Upper lobe of right lung (tissue), 1 donor: ENCODE results near the gene VRK1. TPM values are rescaled to one million over a fixed set of nuclear protein-coding genes. Genes with fewer than 3 reads are reported as not detected.

Experiments
- ATAC-seq: fragments of 200-7000 bp; cut with Tn5 transposase; one replicate; pipeline ENCODE4 v1.9.1; 2020; ENCODE audit warnings: mild to moderate bottlenecking, moderate library complexity
- DNase-seq: peaks from one replicate; pipeline ENCODE4 v3.0.0-alpha.2; 2020
- H3K27ac ChIP-seq: fragments of 200-600 bp; one replicate; pipeline ENCODE4 v1.8.0; 2022
- H3K27me3 ChIP-seq: fragments of 200-600 bp; one replicate; pipeline ENCODE4 v1.8.0; 2022; ENCODE audit warnings: mild to moderate bottlenecking
- H3K36me3 ChIP-seq: fragments of 200-600 bp; one replicate; pipeline ENCODE4 v1.8.0; 2022
- H3K4me1 ChIP-seq: fragments of 200-600 bp; one replicate; pipeline ENCODE4 v1.8.0; 2022
- H3K4me3 ChIP-seq: fragments of 200-600 bp; one replicate; pipeline ENCODE4 v1.8.0; 2022; ENCODE audit warnings: mild to moderate bottlenecking
- H3K9me3 ChIP-seq: fragments of 200-600 bp; one replicate; pipeline ENCODE4 v1.8.0; 2022
- CTCF ChIP-seq: fragments of 200-600 bp; IDR thresholded peaks from one replicate; pipeline ENCODE4 v1.8.0; 2022; ENCODE audit warnings: antibody characterized with exemption
- intact Hi-C: fragments of 100-400 bp; cut with DNase I; formaldehyde crosslinking; loops from one replicate; pipeline ENCODE4 v1.11.0; 2022
- total RNA-seq: library from RNA; stranded (reverse); fragmentation: NEBNext Ultra II Directional; extraction: Animal tissue kit (Norgen Biotek cat#: 25700); gene quantifications from one replicate; pipeline ENCODE4 v1.2.1, GENCODE V29; 2021
- donor health status: DM: no; HTN: yes; CAD: no; lungs with severe emphysema.

The VRK1 gene
- total RNA-seq, 1 donor from 2014 or later = 10.2 TPM

DNA sequence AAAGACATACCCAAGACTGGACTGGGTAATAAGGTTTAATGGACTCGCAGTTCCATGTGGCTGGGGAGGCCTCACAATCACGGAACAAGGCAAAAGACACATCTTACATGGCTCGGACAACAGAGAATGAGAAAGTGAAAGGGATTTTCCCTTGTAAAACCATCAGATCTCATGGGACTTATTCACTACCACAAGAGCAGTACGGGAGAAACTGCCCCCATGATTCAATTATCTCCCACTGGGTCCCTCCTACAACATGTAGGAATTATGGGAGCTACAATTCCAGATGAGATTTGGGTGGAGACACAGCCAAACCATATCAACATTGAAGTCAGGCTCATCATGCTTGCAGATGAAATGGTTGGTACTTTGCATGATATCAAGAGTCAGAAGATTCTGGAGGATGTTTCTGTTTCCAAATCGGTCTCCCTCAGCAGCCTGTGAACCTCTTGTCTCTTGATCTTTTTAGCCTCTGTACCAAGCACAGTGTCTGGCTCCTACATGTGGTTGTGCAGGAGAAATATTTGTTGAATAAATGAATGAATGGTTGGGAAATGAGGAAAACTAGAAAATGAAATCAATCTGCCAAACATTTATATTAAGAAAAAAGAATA lies 98.6 kb downstream of the VRK1 start:
- ATAC-seq = no peak
- no peaks in the 10 kb centered on the region for H3K9me3 ChIP-seq
- TF ChIP-seq CTCF = no peak
- H3K36me3 ChIP-seq = no peaks in the 10 kb centered on the region
- H3K4me3 ChIP-seq = no peak overlapping the region
- intact Hi-C loops = no loop called here
- H3K4me1 ChIP-seq = no peaks in the 10 kb centered on the region
- DNase-seq = no peak
- H3K27me3 ChIP-seq = no peaks in the 10 kb centered on the region
- no peak overlapping the region for H3K27ac ChIP-seq

GRCh38 chr14:96897184-96897583 lies 100.0 kb downstream of the VRK1 start:
- H3K36me3 ChIP-seq = no peaks in the 10 kb centered on the region
- no peaks in the 10 kb centered on the region for H3K4me1 ChIP-seq
- no peaks in the 10 kb centered on the region for H3K27me3 ChIP-seq
- DNase-seq (no peak), ATAC-seq (no peak)
- H3K27ac ChIP-seq = no peak overlapping the region
- intact Hi-C loops = no loop called here
- H3K9me3 ChIP-seq = no peaks in the 10 kb centered on the region
- TF ChIP-seq CTCF = no peak
- no peak overlapping the region for H3K4me3 ChIP-seq

GRCh38 chr14:96901227-96901626 lies 104.0 kb downstream of the VRK1 start:
- Histone ChIP-seq H3K36me3 (no peaks in the 10 kb centered on the region), H3K4me1 (no peaks in the 10 kb centered on the region), H3K4me3 (no peak overlapping the region), H3K9me3 (no peaks in the 10 kb centered on the region), H3K27me3 (no peaks in the 10 kb centered on the region), H3K27ac (no peak overlapping the region)
- no peak for DNase-seq
- TF ChIP-seq CTCF = no peak
- intact Hi-C loops = no loop called here
- no peak for ATAC-seq

DNA sequence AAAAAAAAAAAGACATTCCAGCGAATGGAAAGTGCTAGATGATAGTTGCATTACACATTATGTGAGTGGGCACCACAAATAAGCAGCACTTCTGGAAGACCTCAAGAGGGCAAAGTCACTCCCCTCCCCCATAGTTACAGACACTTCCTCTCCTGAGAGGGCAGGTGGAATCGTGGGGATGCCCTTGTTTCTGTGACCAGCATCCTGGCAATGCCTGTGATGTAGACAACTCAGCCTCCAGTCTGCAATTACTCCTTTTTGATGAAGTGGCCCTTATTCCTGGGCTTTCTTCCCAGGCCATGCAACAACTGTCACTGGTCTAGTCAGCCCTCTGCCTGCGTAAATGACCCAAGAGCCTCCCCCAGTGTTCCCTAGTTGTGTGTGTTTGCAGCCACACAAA lies 104.8 kb downstream of the VRK1 start:
- no peak for TF ChIP-seq CTCF
- DNase-seq (no peak), ATAC-seq (no peak)
- no peak overlapping the region for H3K4me3 ChIP-seq
- intact Hi-C loops = no loop called here
- no peak overlapping the region for H3K27ac ChIP-seq
- H3K27me3 ChIP-seq = no peaks in the 10 kb centered on the region
- H3K9me3 ChIP-seq = no peaks in the 10 kb centered on the region
- H3K4me1 ChIP-seq = no peaks in the 10 kb centered on the region
- H3K36me3 ChIP-seq = no peaks in the 10 kb centered on the region

- TF ChIP-seq CTCF = no peak
- Histone ChIP-seq H3K27ac (no peak overlapping the region), H3K4me3 (no peak overlapping the region), H3K27me3 (no peaks in the 10 kb centered on the region), H3K9me3 (no peaks in the 10 kb centered on the region), H3K36me3 (no peaks in the 10 kb centered on the region), H3K4me1 (no peaks in the 10 kb centered on the region)
- DNase-seq = no peak
- intact Hi-C loops = no loop called here
- ATAC-seq = no peak
These were observed 106.4 kb downstream of the VRK1 start for GRCh38 chr14:96903444-96904023.

GRCh38 chr14:96904201-96904600 lies 107.0 kb downstream of the VRK1 start:
- no peak overlapping the region for H3K4me3 ChIP-seq
- no peak for TF ChIP-seq CTCF
- no peak for ATAC-seq
- no peaks in the 10 kb centered on the region for H3K27me3 ChIP-seq
- no peaks in the 10 kb centered on the region for H3K36me3 ChIP-seq
- no peak overlapping the region for H3K27ac ChIP-seq
- H3K9me3 ChIP-seq = peaks cover 3% of the 10 kb centered on the region
- no peaks in the 10 kb centered on the region for H3K4me1 ChIP-seq
- DNase-seq = no peak
- intact Hi-C loops = no loop called here
